ENCODE results near the gene SIX5. TPM values are rescaled to one million over a fixed set of nuclear protein-coding genes. Genes with fewer than 3 reads are reported as not detected.

Gene SIX5
- 33.3 TPM for polyA plus RNA-seq (2012; ENCODE audit: insufficient read length, low read depth)

- TF ChIP-seq TAF1 (IDR thresholded peaks at IDR 0.05; ENCODE audit: borderline replicate concordance, insufficient read depth, low read length): peak; percentile 70; the same call in 1 of the 2 replicates
- TF ChIP-seq SIN3A (IDR thresholded peaks at IDR 0.05; ENCODE audit: borderline replicate concordance, insufficient read depth, low read length): peak; percentile 97; the same call in 1 of the 2 replicates
- TF ChIP-seq POLR2AphosphoS5 (IDR thresholded peaks at IDR 0.05; ENCODE audit: low read depth, low read length): peak; percentile 31; the same call in 1 of the 2 replicates
- TF ChIP-seq FOXP2 (optimal IDR thresholded peaks at IDR 0.05; ENCODE audit: borderline replicate concordance, extremely low read depth, extremely low read length, insufficient read depth): no peak
- peak; percentile 12 to 43; a peak in 1 of 4 replicates for TF ChIP-seq REST (IDR thresholded peaks at IDR 0.05; ENCODE audit: insufficient read depth in 1 of 2, low read depth in 2 of 2, low read length in 2 of 2)
Measured at GRCh38 chr19:45768984-45769782, at the start of gene SIX5. SIX5 (minus strand) TSS chr19:45769252; CDS start chr19:45768844, 408 bp downstream.

GRCh38 chr19:45817725-45818301 lies 48.8 kb upstream of the SIX5 start:
- TF ChIP-seq REST (IDR thresholded peaks at IDR 0.05; ENCODE audit: insufficient read depth in 1 of 2, low read depth in 2 of 2, low read length in 2 of 2): no peak
- TF ChIP-seq SIN3A (IDR thresholded peaks at IDR 0.05; ENCODE audit: borderline replicate concordance, insufficient read depth, low read length): no peak
- no peak for TF ChIP-seq FOXP2 (optimal IDR thresholded peaks at IDR 0.05; ENCODE audit: borderline replicate concordance, extremely low read depth, extremely low read length, insufficient read depth)
- TF ChIP-seq TAF1 (IDR thresholded peaks at IDR 0.05; ENCODE audit: borderline replicate concordance, insufficient read depth, low read length): no peak
- TF ChIP-seq POLR2AphosphoS5 (IDR thresholded peaks at IDR 0.05; ENCODE audit: low read depth, low read length): no peak; the same call in 1 of the 2 replicates

- TF ChIP-seq TAF1 (IDR thresholded peaks at IDR 0.05; ENCODE audit: borderline replicate concordance, insufficient read depth, low read length) (no peak), REST (IDR thresholded peaks at IDR 0.05; ENCODE audit: insufficient read depth in 1 of 2, low read depth in 2 of 2, low read length in 2 of 2) (no peak), POLR2AphosphoS5 (IDR thresholded peaks at IDR 0.05; ENCODE audit: low read depth, low read length) (peak; percentile 39; the same call in 1 of the 2 replicates), SIN3A (IDR thresholded peaks at IDR 0.05; ENCODE audit: borderline replicate concordance, insufficient read depth, low read length) (peak; percentile 36; the same call in 1 of the 2 replicates), FOXP2 (optimal IDR thresholded peaks at IDR 0.05; ENCODE audit: borderline replicate concordance, extremely low read depth, extremely low read length, insufficient read depth) (no peak)
Measured at GRCh38 chr19:45817010-45817724, 48.1 kb upstream of the SIX5 start.

- TF ChIP-seq FOXP2 (optimal IDR thresholded peaks at IDR 0.05; ENCODE audit: borderline replicate concordance, extremely low read depth, extremely low read length, insufficient read depth) (no peak), SIN3A (IDR thresholded peaks at IDR 0.05; ENCODE audit: borderline replicate concordance, insufficient read depth, low read length) (no peak), TAF1 (IDR thresholded peaks at IDR 0.05; ENCODE audit: borderline replicate concordance, insufficient read depth, low read length) (no peak)
Measured at GRCh38 chr19:45816236-45817009, 47.4 kb upstream of the SIX5 start.
